ENCODE measurements around the gene PRKCA. TPM values are rescaled to one million over a fixed set of nuclear protein-coding genes. Genes with fewer than 3 reads are reported as not detected.

PRKCA gene
- total and polyA plus RNA-seq, 2 experiments from 2014 or later: 6.4 to 35.4 TPM

DNA sequence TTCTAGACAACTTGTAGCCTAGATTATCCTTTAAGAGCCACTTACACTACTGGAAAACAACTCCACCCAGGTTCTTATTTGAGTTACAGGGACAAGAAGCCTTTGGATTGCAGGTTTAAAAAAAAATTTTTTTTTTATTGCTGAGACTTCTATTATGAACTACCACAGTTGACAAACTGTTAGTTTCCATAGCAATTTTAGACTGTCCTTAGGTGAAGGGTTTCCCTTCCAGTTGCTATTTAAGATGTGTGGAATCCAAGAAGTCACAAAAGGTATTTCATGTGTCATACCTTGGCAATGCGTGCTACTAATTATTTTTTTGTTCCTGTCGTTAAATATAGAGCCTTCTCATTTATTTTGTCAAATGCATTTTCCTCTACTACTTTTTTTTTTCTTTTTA, 253.2 kb downstream of the PRKCA start (continued):
- TF ChIP-seq, protein P1, sequence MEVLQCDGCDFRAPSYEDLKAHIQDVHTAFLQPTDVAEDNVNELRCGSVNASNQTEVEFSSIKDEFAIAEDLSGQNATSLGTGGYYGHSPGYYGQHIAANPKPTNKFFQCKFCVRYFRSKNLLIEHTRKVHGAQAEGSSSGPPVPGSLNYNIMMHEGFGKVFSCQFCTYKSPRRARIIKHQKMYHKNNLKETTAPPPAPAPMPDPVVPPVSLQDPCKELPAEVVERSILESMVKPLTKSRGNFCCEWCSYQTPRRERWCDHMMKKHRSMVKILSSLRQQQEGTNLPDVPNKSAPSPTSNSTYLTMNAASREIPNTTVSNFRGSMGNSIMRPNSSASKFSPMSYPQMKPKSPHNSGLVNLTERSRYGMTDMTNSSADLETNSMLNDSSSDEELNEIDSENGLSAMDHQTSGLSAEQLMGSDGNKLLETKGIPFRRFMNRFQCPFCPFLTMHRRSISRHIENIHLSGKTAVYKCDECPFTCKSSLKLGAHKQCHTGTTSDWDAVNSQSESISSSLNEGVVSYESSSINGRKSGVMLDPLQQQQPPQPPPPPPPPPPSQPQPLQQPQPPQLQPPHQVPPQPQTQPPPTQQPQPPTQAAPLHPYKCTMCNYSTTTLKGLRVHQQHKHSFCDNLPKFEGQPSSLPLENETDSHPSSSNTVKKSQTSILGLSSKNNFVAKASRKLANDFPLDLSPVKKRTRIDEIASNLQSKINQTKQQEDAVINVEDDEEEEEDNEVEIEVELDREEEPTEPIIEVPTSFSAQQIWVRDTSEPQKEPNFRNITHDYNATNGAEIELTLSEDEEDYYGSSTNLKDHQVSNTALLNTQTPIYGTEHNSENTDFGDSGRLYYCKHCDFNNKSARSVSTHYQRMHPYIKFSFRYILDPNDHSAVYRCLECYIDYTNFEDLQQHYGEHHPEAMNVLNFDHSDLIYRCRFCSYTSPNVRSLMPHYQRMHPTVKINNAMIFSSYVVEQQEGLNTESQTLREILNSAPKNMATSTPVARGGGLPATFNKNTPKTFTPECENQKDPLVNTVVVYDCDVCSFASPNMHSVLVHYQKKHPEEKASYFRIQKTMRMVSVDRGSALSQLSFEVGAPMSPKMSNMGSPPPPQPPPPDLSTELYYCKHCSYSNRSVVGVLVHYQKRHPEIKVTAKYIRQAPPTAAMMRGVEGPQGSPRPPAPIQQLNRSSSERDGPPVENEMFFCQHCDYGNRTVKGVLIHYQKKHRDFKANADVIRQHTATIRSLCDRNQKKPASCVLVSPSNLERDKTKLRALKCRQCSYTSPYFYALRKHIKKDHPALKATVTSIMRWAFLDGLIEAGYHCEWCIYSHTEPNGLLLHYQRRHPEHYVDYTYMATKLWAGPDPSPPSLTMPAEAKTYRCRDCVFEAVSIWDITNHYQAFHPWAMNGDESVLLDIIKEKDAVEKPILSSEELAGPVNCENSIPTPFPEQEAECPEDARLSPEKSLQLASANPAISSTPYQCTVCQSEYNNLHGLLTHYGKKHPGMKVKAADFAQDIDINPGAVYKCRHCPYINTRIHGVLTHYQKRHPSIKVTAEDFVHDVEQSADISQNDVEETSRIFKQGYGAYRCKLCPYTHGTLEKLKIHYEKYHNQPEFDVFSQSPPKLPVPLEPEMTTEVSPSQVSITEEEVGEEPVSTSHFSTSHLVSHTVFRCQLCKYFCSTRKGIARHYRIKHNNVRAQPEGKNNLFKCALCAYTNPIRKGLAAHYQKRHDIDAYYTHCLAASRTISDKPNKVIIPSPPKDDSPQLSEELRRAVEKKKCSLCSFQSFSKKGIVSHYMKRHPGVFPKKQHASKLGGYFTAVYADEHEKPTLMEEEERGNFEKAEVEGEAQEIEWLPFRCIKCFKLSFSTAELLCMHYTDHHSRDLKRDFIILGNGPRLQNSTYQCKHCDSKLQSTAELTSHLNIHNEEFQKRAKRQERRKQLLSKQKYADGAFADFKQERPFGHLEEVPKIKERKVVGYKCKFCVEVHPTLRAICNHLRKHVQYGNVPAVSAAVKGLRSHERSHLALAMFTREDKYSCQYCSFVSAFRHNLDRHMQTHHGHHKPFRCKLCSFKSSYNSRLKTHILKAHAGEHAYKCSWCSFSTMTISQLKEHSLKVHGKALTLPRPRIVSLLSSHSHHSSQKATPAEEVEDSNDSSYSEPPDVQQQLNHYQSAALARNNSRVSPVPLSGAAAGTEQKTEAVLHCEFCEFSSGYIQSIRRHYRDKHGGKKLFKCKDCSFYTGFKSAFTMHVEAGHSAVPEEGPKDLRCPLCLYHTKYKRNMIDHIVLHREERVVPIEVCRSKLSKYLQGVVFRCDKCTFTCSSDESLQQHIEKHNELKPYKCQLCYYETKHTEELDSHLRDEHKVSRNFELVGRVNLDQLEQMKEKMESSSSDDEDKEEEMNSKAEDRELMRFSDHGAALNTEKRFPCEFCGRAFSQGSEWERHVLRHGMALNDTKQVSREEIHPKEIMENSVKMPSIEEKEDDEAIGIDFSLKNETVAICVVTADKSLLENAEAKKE (CRISPR knock-in tag; IDR thresholded peaks at IDR 0.05): no peak
- no peak for TF ChIP-seq EZH2 (IDR thresholded peaks at IDR 0.05; ENCODE audit: low read depth, unreplicated experiment)
- TF ChIP-seq, protein P2, sequence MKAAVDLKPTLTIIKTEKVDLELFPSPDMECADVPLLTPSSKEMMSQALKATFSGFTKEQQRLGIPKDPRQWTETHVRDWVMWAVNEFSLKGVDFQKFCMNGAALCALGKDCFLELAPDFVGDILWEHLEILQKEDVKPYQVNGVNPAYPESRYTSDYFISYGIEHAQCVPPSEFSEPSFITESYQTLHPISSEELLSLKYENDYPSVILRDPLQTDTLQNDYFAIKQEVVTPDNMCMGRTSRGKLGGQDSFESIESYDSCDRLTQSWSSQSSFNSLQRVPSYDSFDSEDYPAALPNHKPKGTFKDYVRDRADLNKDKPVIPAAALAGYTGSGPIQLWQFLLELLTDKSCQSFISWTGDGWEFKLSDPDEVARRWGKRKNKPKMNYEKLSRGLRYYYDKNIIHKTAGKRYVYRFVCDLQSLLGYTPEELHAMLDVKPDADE (IDR thresholded peaks at IDR 0.05): no peak
- no peak for TF ChIP-seq CREB1 (CRISPR knock-in tag; IDR thresholded peaks at IDR 0.05; ENCODE audit: low read depth)
- no peak for TF ChIP-seq NANOG (IDR thresholded peaks at IDR 0.05; ENCODE audit: borderline replicate concordance)
- TF ChIP-seq ZNF331 (CRISPR knock-in tag; IDR thresholded peaks at IDR 0.05; ENCODE audit: low read depth): no peak
- TF ChIP-seq ZNF114 (CRISPR knock-in tag; IDR thresholded peaks at IDR 0.05): no peak
- no peak for TF ChIP-seq STAT1 (IDR thresholded peaks at IDR 0.05; ENCODE audit: unreplicated experiment)

DNA sequence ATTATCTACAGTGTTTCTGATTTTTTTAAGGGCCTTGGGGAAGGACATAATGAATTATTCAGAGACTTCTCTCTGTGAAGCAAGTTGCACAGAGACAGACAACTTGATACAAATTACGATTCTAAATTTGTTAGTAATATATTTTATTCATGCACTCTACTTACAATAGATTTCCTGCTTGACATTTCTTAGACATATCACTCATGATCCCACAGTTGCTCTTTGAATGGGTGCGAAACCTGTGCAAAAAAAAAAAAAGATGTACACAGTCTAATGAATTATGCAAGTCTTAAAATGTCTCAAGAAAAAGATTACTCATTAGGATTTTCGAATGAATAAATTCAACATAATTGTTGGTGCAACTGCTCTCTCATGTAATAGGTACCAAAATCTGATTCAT, 254.8 kb downstream of the PRKCA start:
- Mint-ChIP-seq H3K4me3 (no peak overlapping the region), H3K36me3 (ENCODE audit: low read depth) (peaks cover 23% of the 10 kb centered on the region), H3K27me3 (ENCODE audit: insufficient read depth, low read depth, poor library complexity) (peaks cover 7% of the 10 kb centered on the region), H3K4me1 (peaks cover 13% of the 10 kb centered on the region), H3K9me3 (peaks cover 13% of the 10 kb centered on the region), H3K27ac (no peak overlapping the region)
- DNase-seq (ENCODE audit: low spot score): no peak
- Histone ChIP-seq H3K27ac (ENCODE audit: low read depth) (no peak overlapping the region), H3K79me2 (replicated peaks; ENCODE audit: insufficient read depth) (no peaks in the 10 kb centered on the region), H3K4me2 (no peak overlapping the region), H3K9me2 (ENCODE audit: insufficient read depth) (no peaks in the 10 kb centered on the region), H4K20me1 (replicated peaks; ENCODE audit: insufficient read depth) (no peaks in the 10 kb centered on the region), H2AFZ (no peak overlapping the region), H3K4me3 (no peak overlapping the region), H3K36me3 (ENCODE audit: insufficient read depth) (no peaks in the 10 kb centered on the region), H3K27me3 (ENCODE audit: insufficient read depth) (no peaks in the 10 kb centered on the region), H3F3A (replicated peaks; ENCODE audit: low read depth) (no peaks in the 10 kb centered on the region), H3K4me1 (ENCODE audit: insufficient read depth) (peaks cover 4% of the 10 kb centered on the region; the same call in 1 of the 2 replicates)
- ATAC-seq: no peak
- TF ChIP-seq EZH2 (IDR thresholded peaks at IDR 0.05; ENCODE audit: low read depth, unreplicated experiment) (no peak), JUNB (IDR thresholded peaks at IDR 0.05; ENCODE audit: unreplicated experiment) (no peak), POLR2AphosphoS5 (IDR thresholded peaks at IDR 0.05; ENCODE audit: low read depth) (no peak)
- TF ChIP-seq, protein P3, sequence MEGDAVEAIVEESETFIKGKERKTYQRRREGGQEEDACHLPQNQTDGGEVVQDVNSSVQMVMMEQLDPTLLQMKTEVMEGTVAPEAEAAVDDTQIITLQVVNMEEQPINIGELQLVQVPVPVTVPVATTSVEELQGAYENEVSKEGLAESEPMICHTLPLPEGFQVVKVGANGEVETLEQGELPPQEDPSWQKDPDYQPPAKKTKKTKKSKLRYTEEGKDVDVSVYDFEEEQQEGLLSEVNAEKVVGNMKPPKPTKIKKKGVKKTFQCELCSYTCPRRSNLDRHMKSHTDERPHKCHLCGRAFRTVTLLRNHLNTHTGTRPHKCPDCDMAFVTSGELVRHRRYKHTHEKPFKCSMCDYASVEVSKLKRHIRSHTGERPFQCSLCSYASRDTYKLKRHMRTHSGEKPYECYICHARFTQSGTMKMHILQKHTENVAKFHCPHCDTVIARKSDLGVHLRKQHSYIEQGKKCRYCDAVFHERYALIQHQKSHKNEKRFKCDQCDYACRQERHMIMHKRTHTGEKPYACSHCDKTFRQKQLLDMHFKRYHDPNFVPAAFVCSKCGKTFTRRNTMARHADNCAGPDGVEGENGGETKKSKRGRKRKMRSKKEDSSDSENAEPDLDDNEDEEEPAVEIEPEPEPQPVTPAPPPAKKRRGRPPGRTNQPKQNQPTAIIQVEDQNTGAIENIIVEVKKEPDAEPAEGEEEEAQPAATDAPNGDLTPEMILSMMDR (conservative IDR thresholded peaks at IDR 0.05; ENCODE audit: low read depth in 2 of 2): no peak
